ENCODE measurements around the gene PDZK1.
"Not testable (repeated sequence)": the region's sequence is repeated elsewhere in the genome, so short reads cannot be mapped to it uniquely, and the experiment has no call there.

PDZK1 gene

DNA sequence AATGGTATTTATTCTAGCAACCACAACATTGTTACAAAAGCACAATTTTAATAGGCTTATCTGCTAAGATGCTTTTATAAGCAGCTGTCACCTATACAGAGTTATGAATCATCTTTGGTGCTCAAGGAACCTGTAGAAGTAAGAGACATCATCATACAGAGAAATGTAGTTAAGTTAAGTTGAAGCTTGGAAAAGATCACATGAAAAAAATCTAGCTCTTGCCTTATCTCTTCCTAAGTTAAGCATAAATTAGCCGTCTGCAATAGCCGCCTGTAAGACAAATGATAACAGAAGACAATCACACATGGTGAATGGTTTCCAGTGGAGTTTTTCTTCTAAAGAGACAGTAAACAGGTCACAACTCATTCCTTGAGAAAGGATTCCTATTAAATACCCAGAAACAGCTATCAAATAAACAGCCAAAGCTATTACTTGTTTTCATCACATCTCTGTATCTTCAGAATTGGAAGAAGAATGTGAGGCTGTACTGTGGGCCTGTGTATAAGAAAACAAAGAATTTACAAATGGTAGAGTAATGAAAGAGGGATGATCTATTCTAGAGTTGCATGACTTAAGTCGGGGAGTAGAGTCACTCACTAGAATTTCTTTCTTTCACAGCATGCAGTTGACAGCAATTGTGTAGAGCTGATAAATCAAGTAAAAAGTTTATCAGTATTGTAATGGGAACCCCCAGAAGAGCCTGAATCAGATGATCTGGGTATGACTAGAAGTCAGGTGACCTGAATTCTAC, 36.0 kb downstream of the PDZK1 start:
- not testable (repeated sequence) for DNase-seq (ENCODE audit: low read depth); H3K4me3 ChIP-seq (ENCODE audit: low read depth, low read length)

- not testable (repeated sequence) for DNase-seq (ENCODE audit: low read depth); H3K4me3 ChIP-seq (ENCODE audit: low read depth, low read length)
These were observed 42.2 kb downstream of the PDZK1 start for GRCh38 chr1:145665015-145665414.

GRCh38 chr1:145662502-145662901, 44.7 kb downstream of the PDZK1 start:
- DNase-seq (ENCODE audit: low read depth); H3K4me3 ChIP-seq (ENCODE audit: low read depth, low read length): not testable (repeated sequence)

DNA sequence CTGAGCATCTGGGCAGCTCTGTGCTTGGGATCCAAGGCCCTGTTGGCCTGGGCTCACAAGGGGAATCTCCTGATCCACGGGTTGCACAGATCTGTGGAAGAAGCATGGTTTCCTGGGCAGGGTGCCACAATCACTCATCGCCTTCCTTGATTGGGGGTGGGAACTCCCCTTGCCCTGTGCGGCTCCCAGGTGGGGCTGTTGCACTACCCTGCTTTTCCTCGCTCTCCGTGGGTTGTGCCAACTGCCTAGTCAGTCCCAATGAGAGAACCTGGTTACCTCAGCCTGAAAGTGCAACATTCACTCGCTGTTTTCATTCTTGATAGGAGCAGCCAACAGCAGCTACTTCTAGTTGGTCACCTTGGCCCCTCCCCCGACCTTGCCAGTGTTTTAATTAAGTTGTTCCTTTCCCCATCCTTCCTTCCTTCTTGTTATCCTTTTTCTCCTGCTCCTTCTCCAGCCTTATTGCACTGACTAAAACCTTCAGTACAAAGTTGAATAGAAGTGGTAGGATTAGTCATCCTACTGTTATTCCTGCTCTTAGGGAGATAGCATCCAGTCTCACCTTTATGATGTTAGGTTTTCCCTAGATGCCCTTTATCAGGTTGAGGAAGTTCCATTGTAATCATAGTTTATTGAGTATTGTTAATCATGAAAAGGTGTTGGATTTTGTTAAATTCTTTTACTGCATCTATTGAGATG, 50.8 kb downstream of the PDZK1 start:
- DNase-seq (ENCODE audit: low read depth); H3K4me3 ChIP-seq (ENCODE audit: low read depth, low read length): not testable (repeated sequence)

- DNase-seq (ENCODE audit: low read depth); H3K4me3 ChIP-seq (ENCODE audit: low read depth, low read length): not testable (repeated sequence)
These were observed 63.2 kb downstream of the PDZK1 start for GRCh38 chr1:145643990-145644389.

DNA sequence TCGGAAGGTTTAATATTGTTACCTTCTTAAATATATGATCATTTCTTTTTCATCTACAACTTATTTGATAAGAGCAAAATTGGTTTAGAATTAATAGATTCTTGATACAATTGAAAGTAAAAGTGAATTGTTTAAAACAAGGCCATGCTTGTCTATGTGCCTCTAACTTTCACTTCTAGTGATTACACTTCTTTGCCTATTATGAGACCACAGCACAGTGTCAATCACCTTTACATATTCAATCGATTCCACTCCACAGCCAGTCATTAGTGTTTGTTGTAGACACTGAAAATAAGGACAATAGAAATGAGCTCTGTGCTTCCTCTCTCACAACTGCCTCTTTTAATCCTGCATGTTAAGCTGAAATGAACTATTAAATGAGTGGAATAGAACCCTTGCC, 65.3 kb downstream of the PDZK1 start:
- DNase-seq (ENCODE audit: low read depth); H3K4me3 ChIP-seq (ENCODE audit: low read depth, low read length): not testable (repeated sequence)

DNA sequence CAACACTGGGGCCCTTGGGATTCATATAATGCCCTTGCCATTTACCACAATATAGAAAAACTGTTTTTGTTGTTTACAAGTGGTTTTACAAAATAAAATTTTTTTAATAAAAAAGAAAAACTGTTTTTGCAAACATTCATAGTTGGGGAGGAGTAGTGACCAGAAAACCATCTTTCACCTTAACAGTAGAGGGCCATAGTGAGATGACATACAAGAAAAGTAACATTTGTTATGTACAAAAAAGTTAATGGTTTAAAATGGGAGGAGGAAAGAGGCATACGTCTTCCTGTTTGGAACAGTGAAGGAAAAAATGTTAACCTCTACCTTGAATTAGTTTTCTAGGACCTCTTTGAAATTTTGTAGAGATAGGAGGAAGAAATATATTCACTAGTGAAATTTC, 70.9 kb downstream of the PDZK1 start:
- not testable (repeated sequence) for H3K4me3 ChIP-seq (ENCODE audit: low read depth, low read length); DNase-seq (ENCODE audit: low read depth)

DNA sequence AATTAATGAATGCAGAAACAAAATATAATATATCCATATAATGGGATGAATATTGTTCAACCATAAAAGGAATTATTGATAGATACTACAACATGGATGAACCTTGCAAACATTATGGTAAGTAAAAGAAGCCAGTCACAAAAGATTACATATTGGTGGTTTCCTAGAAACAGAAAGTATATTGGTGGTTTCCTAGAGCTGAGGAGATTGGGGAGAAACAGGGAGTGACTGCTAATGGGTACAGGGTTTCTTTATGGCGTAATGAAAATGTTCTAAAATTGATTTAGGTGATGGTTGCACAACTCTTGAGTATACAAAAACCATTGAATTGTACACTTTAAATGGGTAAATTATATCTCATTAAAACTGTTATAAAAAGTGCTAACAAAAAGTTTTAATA, 85.0 kb downstream of the PDZK1 start:
- DNase-seq (ENCODE audit: low read depth); H3K4me3 ChIP-seq (ENCODE audit: low read depth, low read length): not testable (repeated sequence)

All from NB4 (cell line).